Upper lobe of left lung (tissue), 4 donors: ENCODE data around the gene ZNF839.

Source experiments
- CTCF ChIP-seq, 6 experiments: fragments of 450-650 bp in 4 of 6; fragments of 200-600 bp in 2 of 6; sonication (generic) in 2 of 6; IDR thresholded peaks; one replicate each; pipeline ENCODE4 v1.5.1; 2016 to 2019; ENCODE audit warnings: antibody characterized with exemption in 6 of 6
- POLR2A ChIP-seq, 4 donors: fragments of 450-650 bp; IDR thresholded peaks; one replicate each; pipeline ENCODE4 v1.5.1; 2016 to 2017; ENCODE audit warnings: antibody characterized with exemption in 4 of 4, mild to moderate bottlenecking in 2 of 4

GRCh38 chr14:102320671-102321455 lies 1.3 kb downstream of the ZNF839 start:
- TF ChIP-seq CTCF (IDR thresholded peaks at IDR 0.05): no peak
- no peak for TF ChIP-seq POLR2A (IDR thresholded peaks at IDR 0.05)
